ENCODE results near the gene SCART1. TPM values are rescaled to one million over a fixed set of nuclear protein-coding genes. Genes with fewer than 3 reads are reported as not detected.
"Not testable (repeated sequence)": the region's sequence is repeated elsewhere in the genome, so short reads cannot be mapped to it uniquely, and the experiment has no call there.

Gene SCART1
- total RNA-seq, 1 donor from 2014 or later: 1.3 TPM

GRCh38 chr10:133421336-133422222 is 32.2 kb upstream of the SCART1 start:
- Mint-ChIP-seq H3K4me1 (ENCODE audit: low read depth) (peaks cover 3% of the 10 kb centered on the region), H3K27ac (no peak overlapping the region), H3K27me3 (ENCODE audit: low read depth) (peaks cover 11% of the 10 kb centered on the region), H3K9me3 (no peaks in the 10 kb centered on the region), H3K4me3 (ENCODE audit: low read depth) (no peak overlapping the region), H3K36me3 (ENCODE audit: low read depth) (peaks cover 15% of the 10 kb centered on the region)
- DNase-seq (ENCODE audit: low spot score): no peak
- intact Hi-C loops (cut with micrococcal nuclease): no loop called here

GRCh38 chr10:133422223-133422806 is 31.4 kb upstream of the SCART1 start:
- Mint-ChIP-seq H3K36me3 (ENCODE audit: low read depth) (peaks cover 15% of the 10 kb centered on the region), H3K4me1 (ENCODE audit: low read depth) (peaks cover 3% of the 10 kb centered on the region)
- intact Hi-C loops (cut with micrococcal nuclease): no loop called here

GRCh38 chr10:133422807-133423771 is 30.7 kb upstream of the SCART1 start:
- intact Hi-C loops (cut with micrococcal nuclease): no loop called here
- peaks cover 14% of the 10 kb centered on the region for H3K36me3 Mint-ChIP-seq (ENCODE audit: low read depth)
- H3K9me3 Mint-ChIP-seq: no peaks in the 10 kb centered on the region
- no peak overlapping the region for H3K4me3 Mint-ChIP-seq (ENCODE audit: low read depth)
- peaks cover 11% of the 10 kb centered on the region for H3K27me3 Mint-ChIP-seq (ENCODE audit: low read depth)
- DNase-seq (ENCODE audit: low spot score): no peak
- H3K4me1 Mint-ChIP-seq (ENCODE audit: low read depth): peaks cover 3% of the 10 kb centered on the region
- no peak overlapping the region for H3K27ac Mint-ChIP-seq

More at GRCh38 chr10:133422223-133422806, 31.4 kb upstream of the SCART1 start:
- no peak for DNase-seq (ENCODE audit: low spot score)
- H3K27me3 Mint-ChIP-seq (ENCODE audit: low read depth): peaks cover 11% of the 10 kb centered on the region
- H3K9me3 Mint-ChIP-seq: no peaks in the 10 kb centered on the region
- H3K27ac Mint-ChIP-seq: no peak overlapping the region
- H3K4me3 Mint-ChIP-seq (ENCODE audit: low read depth): no peak overlapping the region

- H3K27ac Mint-ChIP-seq; H3K9me3 Mint-ChIP-seq; H3K36me3 Mint-ChIP-seq (ENCODE audit: low read depth); H3K4me3 Mint-ChIP-seq (ENCODE audit: low read depth); DNase-seq (ENCODE audit: low spot score); H3K4me1 Mint-ChIP-seq (ENCODE audit: low read depth); intact Hi-C loops (cut with micrococcal nuclease): not testable (repeated sequence)
- H3K27me3 Mint-ChIP-seq (ENCODE audit: low read depth): peaks cover 11% of the 10 kb centered on the region
These were observed 29.6 kb upstream of the SCART1 start for GRCh38 chr10:133424102-133424501.

- H3K4me1 Mint-ChIP-seq (ENCODE audit: low read depth); H3K9me3 Mint-ChIP-seq; H3K4me3 Mint-ChIP-seq (ENCODE audit: low read depth); H3K27ac Mint-ChIP-seq; intact Hi-C loops (cut with micrococcal nuclease); H3K36me3 Mint-ChIP-seq (ENCODE audit: low read depth); DNase-seq (ENCODE audit: low spot score): not testable (repeated sequence)
- H3K27me3 Mint-ChIP-seq (ENCODE audit: low read depth): peaks cover 13% of the 10 kb centered on the region
These were observed 29.1 kb upstream of the SCART1 start, which contains the start of gene SPRN for GRCh38 chr10:133424601-133425000. Gene SPRN (minus strand): TSS chr10:133424625. CDS start chr10:133423681, 944 bp downstream.

GRCh38 chr10:133429571-133429970 is 24.2 kb upstream of the SCART1 start:
- intact Hi-C loops (cut with micrococcal nuclease); DNase-seq (ENCODE audit: low spot score); H3K36me3 Mint-ChIP-seq (ENCODE audit: low read depth); H3K4me3 Mint-ChIP-seq (ENCODE audit: low read depth); H3K27ac Mint-ChIP-seq; H3K4me1 Mint-ChIP-seq (ENCODE audit: low read depth); H3K27me3 Mint-ChIP-seq (ENCODE audit: low read depth); H3K9me3 Mint-ChIP-seq: not testable (repeated sequence)

GRCh38 chr10:133431888-133432613 is 21.7 kb upstream of the SCART1 start:
- H3K36me3 Mint-ChIP-seq (ENCODE audit: low read depth); H3K4me1 Mint-ChIP-seq (ENCODE audit: low read depth); H3K9me3 Mint-ChIP-seq; intact Hi-C loops (cut with micrococcal nuclease); DNase-seq (ENCODE audit: low spot score); H3K4me3 Mint-ChIP-seq (ENCODE audit: low read depth); H3K27ac Mint-ChIP-seq: not testable (repeated sequence)
- peaks cover 11% of the 10 kb centered on the region for H3K27me3 Mint-ChIP-seq (ENCODE audit: low read depth)

GRCh38 chr10:133432789-133433188 is 21.0 kb upstream of the SCART1 start:
- H3K9me3 Mint-ChIP-seq; H3K4me1 Mint-ChIP-seq (ENCODE audit: low read depth); H3K4me3 Mint-ChIP-seq (ENCODE audit: low read depth); H3K36me3 Mint-ChIP-seq (ENCODE audit: low read depth); intact Hi-C loops (cut with micrococcal nuclease); H3K27ac Mint-ChIP-seq; DNase-seq (ENCODE audit: low spot score): not testable (repeated sequence)
- peaks cover 15% of the 10 kb centered on the region for H3K27me3 Mint-ChIP-seq (ENCODE audit: low read depth)

- Mint-ChIP-seq H3K9me3 (no peaks in the 10 kb centered on the region), H3K27me3 (ENCODE audit: low read depth) (peaks cover 13% of the 10 kb centered on the region), H3K4me3 (ENCODE audit: low read depth) (no peak overlapping the region), H3K27ac (no peak overlapping the region), H3K36me3 (ENCODE audit: low read depth) (no peaks in the 10 kb centered on the region), H3K4me1 (ENCODE audit: low read depth) (peaks cover 11% of the 10 kb centered on the region)
- DNase-seq (ENCODE audit: low spot score): no peak
- intact Hi-C loops (cut with micrococcal nuclease): loop anchor here (1.0 to 5.0 kb wide), 3 partner anchors 58 to 169 kb away; no protein-coding TSS in a partner anchor
These were observed 15.0 kb upstream of the SCART1 start for GRCh38 chr10:133438711-133439273.

GRCh38 chr10:133439517-133440461 is 14.0 kb upstream of the SCART1 start:
- Mint-ChIP-seq H3K27ac (no peak overlapping the region), H3K36me3 (ENCODE audit: low read depth) (no peaks in the 10 kb centered on the region), H3K4me3 (ENCODE audit: low read depth) (no peak overlapping the region), H3K4me1 (ENCODE audit: low read depth) (peaks cover 11% of the 10 kb centered on the region), H3K27me3 (ENCODE audit: low read depth) (peaks cover 13% of the 10 kb centered on the region), H3K9me3 (no peaks in the 10 kb centered on the region)
- intact Hi-C loops (cut with micrococcal nuclease): loop anchor here (1.0 to 5.0 kb wide), 3 partner anchors 57 to 168 kb away; no protein-coding TSS in a partner anchor
- no peak for DNase-seq (ENCODE audit: low spot score)

All from activated T-helper 2 cell treated with anti-CD3 and anti-CD28 coated beads, Interferon-gamma antibody, Interleukin-2, Interleukin-4, amounts not matched to agents 10 μg/mL and 5 μg/mL and 100 μg/mL, durations not matched to agents 14 hours and 24 hours and 36 hours (primary cell).